Stimulated activated CD4-positive, alpha-beta T cell treated with anti-CD3 and anti-CD28 coated beads, Interleukin-12 subunit alpha, Interleukin-12 subunit beta, amount 100 ng/mL, for 48 hours (primary cell): ENCODE measurements around the gene PTPRR.

ENCODE experiments used
- DNase-seq, 3 donors: peaks; one replicate each; pipeline ENCODE4 v3.0.0-alpha.2; 2020; ENCODE audit warnings: low read depth in 2 of 3, low spot score in 1 of 3

Gene PTPRR

GRCh38 chr12:70652451-70652850 is 268.1 kb downstream of the PTPRR start:
- DNase-seq, result no peak

- no peak for DNase-seq
Observed at GRCh38 chr12:70648831-70649230, 271.7 kb downstream of the PTPRR start.

- DNase-seq, result no peak
Observed at GRCh38 chr12:70648191-70648590, 272.3 kb downstream of the PTPRR start.

DNA sequence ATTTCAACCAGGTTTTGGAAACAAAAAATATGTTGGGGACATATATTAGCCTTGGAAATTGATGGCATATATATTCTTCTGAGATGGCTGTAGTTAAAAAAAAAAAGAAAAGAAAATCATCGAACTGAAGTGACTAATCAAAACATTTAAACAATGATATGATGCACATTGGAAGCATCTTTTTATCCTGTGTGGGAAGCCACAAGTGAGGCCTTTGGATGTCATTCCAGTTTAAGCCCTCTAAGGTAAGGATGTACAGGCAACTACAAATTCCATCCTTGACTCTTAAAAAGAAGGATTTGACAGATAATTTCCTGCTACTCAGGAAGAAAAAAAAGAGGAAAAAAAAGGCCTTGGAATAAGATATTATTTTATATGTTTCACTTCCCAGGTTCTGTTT is 273.7 kb downstream of the PTPRR start:
- DNase-seq, result no peak

- DNase-seq, result no peak
Observed at GRCh38 chr12:70645494-70646317, 274.8 kb downstream of the PTPRR start.

DNA sequence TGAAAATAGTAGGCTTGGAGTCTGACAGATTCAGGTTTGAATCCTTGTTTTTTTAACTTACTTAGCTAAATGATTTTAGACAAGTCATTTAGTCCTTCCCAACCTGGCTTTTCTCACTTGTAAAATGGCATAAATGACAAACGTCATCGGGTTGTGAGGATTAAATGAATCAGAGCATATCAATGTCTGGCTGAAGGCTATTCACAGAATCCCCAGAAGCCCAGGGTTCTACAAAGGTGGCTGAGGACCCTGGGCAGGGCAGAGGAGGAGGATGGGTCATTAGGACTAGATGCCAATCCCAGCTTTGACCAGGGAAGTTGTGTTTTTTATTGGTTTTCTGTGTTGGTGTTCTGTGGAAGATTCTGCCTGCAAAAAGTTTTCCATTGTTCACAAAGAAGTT is 275.7 kb downstream of the PTPRR start:
- DNase-seq, result no peak

DNA sequence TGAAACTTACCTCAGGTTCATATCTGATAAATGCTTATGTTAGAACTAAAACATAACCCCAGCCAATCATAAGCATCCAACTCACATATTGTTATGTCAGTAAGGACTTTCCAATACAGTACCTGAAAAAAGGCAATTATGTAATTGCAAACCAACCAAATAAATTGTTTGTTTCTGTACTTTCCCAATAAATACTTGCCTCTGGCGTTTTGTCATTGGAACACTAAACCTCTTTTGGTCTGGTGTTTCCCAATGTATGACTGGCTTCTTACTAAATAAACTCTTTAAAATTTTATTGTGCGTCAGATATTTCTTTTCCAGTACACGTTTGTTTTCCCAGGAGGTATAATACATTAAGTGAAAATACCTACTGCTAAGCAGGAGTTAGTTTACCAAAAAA is 276.6 kb downstream of the PTPRR start:
- no peak for DNase-seq

DNA sequence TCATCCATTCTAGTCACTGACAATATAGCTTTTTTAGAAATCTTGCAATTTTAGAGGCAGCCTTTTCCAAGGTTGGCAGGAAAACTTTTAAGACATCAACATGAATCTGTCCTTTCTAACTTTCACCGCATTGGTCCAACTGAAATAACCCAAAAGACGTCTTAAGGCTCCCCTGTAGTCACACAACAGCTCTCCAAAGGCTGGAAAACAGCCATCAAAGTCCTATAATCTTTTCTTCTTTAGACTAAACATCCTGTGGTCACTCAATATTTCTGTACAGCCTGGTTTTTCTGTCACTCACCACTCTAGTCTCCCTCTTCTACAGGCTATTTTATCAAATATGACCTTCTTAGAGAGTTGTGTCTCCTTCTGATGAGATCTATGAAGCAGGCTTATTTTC is 278.8 kb downstream of the PTPRR start:
- DNase-seq, result no peak

- DNase-seq, result no peak
Observed at GRCh38 chr12:70640901-70641300, 279.6 kb downstream of the PTPRR start.

- no peak for DNase-seq
Observed at GRCh38 chr12:70639535-70639934, 281.0 kb downstream of the PTPRR start.

GRCh38 chr12:70638639-70639360 is 281.7 kb downstream of the PTPRR start:
- DNase-seq, result no peak

DNA sequence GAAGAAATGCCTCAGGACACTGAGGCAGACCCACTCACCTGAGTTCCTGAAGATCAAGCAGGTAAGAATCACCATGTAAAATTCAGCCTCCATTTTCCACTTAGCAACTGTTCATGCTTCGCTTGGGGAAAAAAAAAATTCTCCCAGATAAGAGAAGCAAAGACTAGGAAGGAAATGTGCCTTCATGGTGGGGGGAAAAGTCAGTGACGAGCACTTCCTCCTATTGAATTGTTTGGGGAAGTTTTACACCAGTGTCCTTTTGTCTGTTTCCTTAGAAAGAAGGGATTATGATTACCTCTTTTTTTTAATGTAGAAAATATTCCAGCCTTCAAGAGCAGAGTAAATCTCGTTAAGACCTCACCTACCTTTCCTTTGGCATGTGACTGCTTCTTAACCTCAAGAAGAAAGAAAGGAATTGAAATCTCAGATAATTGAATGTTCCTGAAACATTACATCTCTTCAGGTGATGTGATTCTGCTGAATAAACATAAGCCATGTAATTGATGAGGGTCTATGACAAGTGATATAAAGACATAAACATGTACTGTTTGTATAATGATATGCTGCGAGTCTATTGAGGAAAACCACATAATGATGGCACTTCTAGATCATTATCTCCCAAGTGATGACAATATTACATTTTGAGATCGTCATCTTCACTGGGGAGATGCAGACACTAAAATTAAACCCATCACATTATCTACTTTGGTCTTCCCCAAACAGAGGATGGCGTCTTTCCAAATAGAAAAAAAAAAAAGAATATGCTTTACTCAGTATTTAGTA is 283.0 kb downstream of the PTPRR start, which contains the start of gene PTPRB:
Gene PTPRB, minus strand, starts transcription at position 127 of the 783 bp plus-strand sequence. Its CDS starts 34 bp downstream, at position 93.
- no peak for DNase-seq

- DNase-seq, result no peak
Observed at GRCh38 chr12:70635755-70636154, 284.8 kb downstream of the PTPRR start.

DNA sequence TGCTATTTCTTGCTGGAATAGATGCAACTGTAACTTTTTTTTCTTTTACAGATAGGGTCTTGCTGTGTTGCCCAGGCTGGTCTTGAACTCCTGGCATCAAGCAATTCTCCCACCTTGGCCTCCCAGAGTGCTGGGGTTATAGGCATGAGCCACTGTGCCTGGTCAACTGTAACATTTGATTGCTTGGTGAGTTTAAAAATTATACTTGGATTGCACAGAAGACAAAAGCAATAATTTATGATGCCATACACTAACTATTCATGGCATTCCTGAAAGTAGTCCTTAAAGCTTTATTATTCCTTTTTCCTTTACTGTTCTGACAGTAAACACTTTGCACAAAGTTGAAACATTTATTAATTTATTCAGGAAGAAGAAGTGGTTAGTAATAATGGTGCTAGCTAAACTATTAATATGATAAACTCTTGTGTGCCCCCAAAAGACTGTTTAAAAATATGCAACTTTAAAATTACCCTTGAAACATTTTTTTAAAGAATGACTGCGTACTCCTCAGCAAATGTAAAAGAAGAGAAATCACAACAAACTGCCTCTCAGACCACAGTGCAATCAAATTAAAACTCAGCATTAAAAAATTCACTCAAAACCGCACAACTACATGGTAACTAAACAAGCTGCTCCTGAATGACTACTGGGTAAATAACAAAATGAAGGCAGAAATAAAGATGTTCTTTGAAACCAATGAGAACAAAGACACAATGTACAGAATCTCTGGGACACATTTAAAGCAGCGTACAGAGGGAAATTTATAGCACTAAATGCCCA is 291.6 kb downstream of the PTPRR start:
- DNase-seq, result no peak

DNA sequence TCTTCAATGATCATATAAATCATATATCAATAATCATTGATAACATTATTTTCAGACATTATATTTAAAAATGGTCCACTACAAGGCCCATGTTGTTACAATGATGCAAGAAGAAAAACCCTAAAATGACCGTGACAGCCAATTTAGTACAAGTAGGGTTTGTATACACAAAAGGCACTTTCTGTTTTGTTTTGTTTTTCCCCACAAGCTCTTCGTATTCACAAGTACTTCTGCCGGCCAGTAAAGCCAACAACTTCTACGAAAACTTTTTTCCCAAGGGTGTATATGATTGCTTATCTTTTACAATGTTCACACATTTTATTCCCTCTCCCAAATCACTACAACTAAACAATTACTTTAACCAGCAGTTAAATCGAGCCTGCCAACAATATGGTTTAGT is 292.9 kb downstream of the PTPRR start:
- no peak for DNase-seq

GRCh38 chr12:70626180-70626579 is 294.4 kb downstream of the PTPRR start:
- DNase-seq, result no peak

GRCh38 chr12:70619471-70620152 is 300.9 kb downstream of the PTPRR start:
- DNase-seq, result no peak

- no peak for DNase-seq
Observed at GRCh38 chr12:70618371-70618770, 302.2 kb downstream of the PTPRR start.

GRCh38 chr12:70617450-70617849 is 303.1 kb downstream of the PTPRR start:
- no peak for DNase-seq

GRCh38 chr12:70615174-70615866 is 305.2 kb downstream of the PTPRR start:
- DNase-seq, result no peak
